Panc1 (cell line): ENCODE measurements around the gene NUPR2.
"Not testable (repeated sequence)": the region's sequence is repeated elsewhere in the genome, so short reads cannot be mapped to it uniquely, and the experiment has no call there.

Experiments used
- CTCF ChIP-seq: fragments of 450-650 bp; IDR thresholded peaks from 2 replicates; pipeline ENCODE4 v1.5.1; 2017; ENCODE audit warnings: mild to moderate bottlenecking
- POLR2AphosphoS5 ChIP-seq: IDR thresholded peaks from 2 replicates; pipeline ENCODE4 v1.6.1; 2012; ENCODE audit warnings: mild to moderate bottlenecking, low read depth, low read length, moderate library complexity
- REST ChIP-seq, 2 experiments: IDR thresholded peaks; 2 replicates each; pipeline ENCODE4 v1.6.1; 2011 to 2012; ENCODE audit warnings: low read depth in 2 of 2, control low read depth in 1 of 2, low read length in 1 of 2, mild to moderate bottlenecking in 1 of 2, moderate library complexity in 1 of 2; ENCODE audit not compliant: insufficient read depth in 1 of 2
- SIN3A ChIP-seq: IDR thresholded peaks from 2 replicates; pipeline ENCODE4 v1.6.1; 2012; ENCODE audit warnings: low read depth, mild to moderate bottlenecking, low read length, moderate library complexity, borderline replicate concordance; ENCODE audit not compliant: insufficient read depth

- TF ChIP-seq CTCF; REST (IDR thresholded peaks at IDR 0.05; ENCODE audit: insufficient read depth in 1 of 2, low read depth in 2 of 2, low read length in 1 of 2); POLR2AphosphoS5; SIN3A: not testable (repeated sequence)
Measured at GRCh38 chr7:56080726-56081435, 35.3 kb downstream of the NUPR2 start.
